Mammary epithelial cell (primary cell): ENCODE results near the gene SPEM2.

ENCODE experiments used
- EZH2 ChIP-seq: IDR thresholded peaks from 2 replicates; pipeline ENCODE4 v1.6.1; 2012; ENCODE audit warnings: low read length, inconsistent platforms, borderline replicate concordance
- TF ChIP-seq, protein P1 (sequence below), 2 donors: IDR thresholded peaks in 1 of 2; conservative IDR thresholded peaks in 1 of 2; 2 replicates each; pipeline ENCODE4 v1.5.1; 2011 to 2012; ENCODE audit warnings: inconsistent platforms in 2 of 2, low read length in 2 of 2, mild to moderate bottlenecking in 2 of 2, control low read depth in 1 of 2, low read depth in 1 of 2; ENCODE audit not compliant: insufficient read depth in 1 of 2; ENCODE audit errors: extremely low read depth in 1 of 2

DNA sequence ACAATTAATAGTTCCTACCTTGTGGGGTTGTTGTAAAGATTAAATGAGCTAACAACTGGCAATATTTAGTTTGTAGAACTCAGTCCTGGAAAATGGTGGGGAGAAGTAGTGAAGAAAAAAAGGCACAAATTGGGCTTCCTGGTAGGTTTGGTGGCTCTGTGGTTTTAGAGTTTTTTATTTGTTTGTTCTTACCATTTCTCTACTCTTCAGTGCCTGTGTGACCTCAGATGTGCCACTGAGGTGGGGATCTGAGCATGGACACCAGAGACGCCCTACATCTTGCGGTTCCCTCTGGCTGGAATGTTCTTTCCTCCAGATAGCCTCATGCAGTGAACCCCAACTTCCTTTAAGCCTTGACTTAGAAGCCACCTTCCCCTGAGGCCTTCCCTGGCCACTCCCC is 46.3 kb downstream of the SPEM2 start:
- TF ChIP-seq, protein P1, sequence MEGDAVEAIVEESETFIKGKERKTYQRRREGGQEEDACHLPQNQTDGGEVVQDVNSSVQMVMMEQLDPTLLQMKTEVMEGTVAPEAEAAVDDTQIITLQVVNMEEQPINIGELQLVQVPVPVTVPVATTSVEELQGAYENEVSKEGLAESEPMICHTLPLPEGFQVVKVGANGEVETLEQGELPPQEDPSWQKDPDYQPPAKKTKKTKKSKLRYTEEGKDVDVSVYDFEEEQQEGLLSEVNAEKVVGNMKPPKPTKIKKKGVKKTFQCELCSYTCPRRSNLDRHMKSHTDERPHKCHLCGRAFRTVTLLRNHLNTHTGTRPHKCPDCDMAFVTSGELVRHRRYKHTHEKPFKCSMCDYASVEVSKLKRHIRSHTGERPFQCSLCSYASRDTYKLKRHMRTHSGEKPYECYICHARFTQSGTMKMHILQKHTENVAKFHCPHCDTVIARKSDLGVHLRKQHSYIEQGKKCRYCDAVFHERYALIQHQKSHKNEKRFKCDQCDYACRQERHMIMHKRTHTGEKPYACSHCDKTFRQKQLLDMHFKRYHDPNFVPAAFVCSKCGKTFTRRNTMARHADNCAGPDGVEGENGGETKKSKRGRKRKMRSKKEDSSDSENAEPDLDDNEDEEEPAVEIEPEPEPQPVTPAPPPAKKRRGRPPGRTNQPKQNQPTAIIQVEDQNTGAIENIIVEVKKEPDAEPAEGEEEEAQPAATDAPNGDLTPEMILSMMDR (conservative IDR thresholded peaks at IDR 0.05 in 1 of 2, IDR thresholded peaks at IDR 0.05 in 1 of 2; ENCODE audit: extremely low read depth in 1 of 2, insufficient read depth in 1 of 2, low read depth in 1 of 2, low read length in 2 of 2): no peak
- no peak for TF ChIP-seq EZH2
